Choroid plexus epithelial cell (primary cell): Measurements from ENCODE around the gene IL31RA.

ENCODE experiments used
- DNase-seq: peaks from one replicate; pipeline ENCODE4 v3.0.0-alpha.2; 2010; ENCODE audit warnings: low read depth
- H3K4me3 ChIP-seq: 2 replicates; pipeline ENCODE4 v1.5.1; 2011; ENCODE audit warnings: low read depth, mild to moderate bottlenecking, control low read depth, low read length, moderate library complexity
- TF ChIP-seq, protein P1 (sequence below): conservative IDR thresholded peaks from 2 replicates; pipeline ENCODE4 v1.5.1; 2011; ENCODE audit warnings: low read depth, mild to moderate bottlenecking, control low read depth, inconsistent platforms, low read length, moderate library complexity

IL31RA gene

GRCh38 chr5:55858104-55858503, 6.9 kb downstream of the IL31RA start:
- no peak for DNase-seq
- TF ChIP-seq, protein P1, sequence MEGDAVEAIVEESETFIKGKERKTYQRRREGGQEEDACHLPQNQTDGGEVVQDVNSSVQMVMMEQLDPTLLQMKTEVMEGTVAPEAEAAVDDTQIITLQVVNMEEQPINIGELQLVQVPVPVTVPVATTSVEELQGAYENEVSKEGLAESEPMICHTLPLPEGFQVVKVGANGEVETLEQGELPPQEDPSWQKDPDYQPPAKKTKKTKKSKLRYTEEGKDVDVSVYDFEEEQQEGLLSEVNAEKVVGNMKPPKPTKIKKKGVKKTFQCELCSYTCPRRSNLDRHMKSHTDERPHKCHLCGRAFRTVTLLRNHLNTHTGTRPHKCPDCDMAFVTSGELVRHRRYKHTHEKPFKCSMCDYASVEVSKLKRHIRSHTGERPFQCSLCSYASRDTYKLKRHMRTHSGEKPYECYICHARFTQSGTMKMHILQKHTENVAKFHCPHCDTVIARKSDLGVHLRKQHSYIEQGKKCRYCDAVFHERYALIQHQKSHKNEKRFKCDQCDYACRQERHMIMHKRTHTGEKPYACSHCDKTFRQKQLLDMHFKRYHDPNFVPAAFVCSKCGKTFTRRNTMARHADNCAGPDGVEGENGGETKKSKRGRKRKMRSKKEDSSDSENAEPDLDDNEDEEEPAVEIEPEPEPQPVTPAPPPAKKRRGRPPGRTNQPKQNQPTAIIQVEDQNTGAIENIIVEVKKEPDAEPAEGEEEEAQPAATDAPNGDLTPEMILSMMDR, result no peak
- H3K4me3 ChIP-seq, result no peak overlapping the region

GRCh38 chr5:55860288-55860687, 9.1 kb downstream of the IL31RA start:
- TF ChIP-seq, protein P1, result no peak
- H3K4me3 ChIP-seq, result no peak overlapping the region
- DNase-seq, result no peak

DNA sequence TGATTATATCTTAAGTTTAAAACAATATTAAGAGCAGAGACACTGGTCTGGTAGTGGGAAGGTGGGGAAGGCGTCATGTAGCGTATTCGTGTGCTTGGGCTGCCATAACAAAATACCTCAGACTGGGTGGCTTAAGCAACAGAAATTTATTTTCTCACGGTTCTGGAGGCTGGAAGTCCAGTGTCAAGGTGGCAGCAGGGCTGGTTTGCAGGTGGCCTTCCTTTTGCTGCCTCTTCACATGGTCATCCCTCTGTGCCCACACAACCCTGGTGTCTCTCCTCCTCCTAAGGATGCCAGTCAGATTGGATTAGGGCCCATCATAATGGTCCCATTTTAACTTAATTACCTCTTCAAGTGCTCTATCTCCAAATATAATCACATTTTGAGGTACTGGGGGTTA, 9.6 kb downstream of the IL31RA start:
- DNase-seq, result no peak
- TF ChIP-seq, protein P1, result no peak
- H3K4me3 ChIP-seq, result no peak overlapping the region

GRCh38 chr5:55864606-55865541, 13.7 kb downstream of the IL31RA start:
- TF ChIP-seq, protein P1, result no peak
- DNase-seq, result peak; percentile 84
- H3K4me3 ChIP-seq, result no peak overlapping the region

- peak; percentile 53 for DNase-seq
- H3K4me3 ChIP-seq, result no peak overlapping the region
- TF ChIP-seq, protein P1, result no peak
These were observed 14.7 kb downstream of the IL31RA start for GRCh38 chr5:55865831-55866230.

DNA sequence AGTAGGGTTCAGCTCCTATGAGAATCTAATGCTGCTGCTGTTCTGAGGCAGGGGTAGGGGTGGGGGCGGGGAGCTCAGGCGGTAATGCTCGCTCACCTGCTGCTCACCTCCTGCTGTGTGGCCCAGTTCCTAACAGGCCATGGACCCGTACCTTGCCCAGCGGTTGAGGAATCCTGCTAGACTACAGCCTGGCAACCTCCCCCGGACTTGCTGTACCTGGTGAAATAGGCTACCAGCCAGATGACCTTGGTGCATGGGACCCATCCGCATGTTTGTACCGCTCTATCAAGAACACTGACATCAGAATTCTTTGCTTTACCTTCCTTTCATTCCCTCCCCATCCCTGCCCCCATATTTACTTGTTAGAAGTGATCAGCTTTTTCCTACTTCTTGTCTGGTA, 15.3 kb downstream of the IL31RA start:
- no peak for DNase-seq
- TF ChIP-seq, protein P1, result no peak

DNA sequence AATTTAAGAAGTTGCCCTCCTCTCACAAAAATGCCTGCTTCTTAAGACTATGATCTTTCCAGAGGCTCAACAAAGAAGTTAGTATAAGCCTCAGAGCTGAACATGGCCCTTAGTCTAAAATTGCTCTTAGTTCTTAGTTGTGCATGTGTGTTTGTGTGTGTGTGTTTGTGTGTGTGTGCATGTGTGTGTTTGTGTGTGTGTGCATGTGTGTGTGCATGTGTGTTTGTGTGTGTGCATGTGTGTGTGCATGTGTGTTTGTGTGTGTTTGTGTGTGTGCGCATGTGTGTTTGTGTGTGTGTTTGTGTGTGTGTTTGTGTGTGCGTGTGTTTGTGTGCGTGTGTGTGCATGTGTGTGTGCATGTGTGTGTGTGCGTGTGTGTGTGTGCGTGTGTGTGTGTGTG, 15.8 kb downstream of the IL31RA start:
- TF ChIP-seq, protein P1, result no peak
- H3K4me3 ChIP-seq, result no peak overlapping the region
- no peak for DNase-seq

More for the DNA sequence above, 15.3 kb downstream of the IL31RA start:
- no peak overlapping the region for H3K4me3 ChIP-seq
